ENCODE results near the gene SH2B2. TPM values are rescaled to one million over a fixed set of nuclear protein-coding genes. Genes with fewer than 3 reads are reported as not detected.

SH2B2 gene
- 21.6 and 27.3 TPM in 2 replicates for polyA plus RNA-seq
- polyA minus RNA-seq, result 30.8 and 41.4 TPM in 2 replicates

- Histone ChIP-seq H3K36me3 (ENCODE audit: insufficient read depth, low read length) (no peaks in the 10 kb centered on the region), H3K79me2 (replicated peaks; ENCODE audit: insufficient read depth, low read length) (peaks cover 21% of the 10 kb centered on the region), H3K9me3 (ENCODE audit: low read length) (no peaks in the 10 kb centered on the region), H3K27me3 (ENCODE audit: insufficient read depth, low read depth, low read length) (no peaks in the 10 kb centered on the region), H4K20me1 (ENCODE audit: insufficient read depth) (peaks cover 26% of the 10 kb centered on the region), H3K9ac (ENCODE audit: low read length) (peak within 1 kb of the TSS; percentile 94), H3F3A (ENCODE audit: insufficient read depth, low read length, poor library complexity, severe bottlenecking) (no peaks in the 10 kb centered on the region), H3K4me3 (ENCODE audit: low read length) (peak within 1 kb of the TSS; percentile 85), H3K4me2 (ENCODE audit: low read length) (peak within 1 kb of the TSS; percentile 83), H3K9me2 (ENCODE audit: insufficient read depth, low read length) (no peaks in the 10 kb centered on the region), H3K27ac (ENCODE audit: low read length) (peak within 1 kb of the TSS; percentile 73), H2AFZ (ENCODE audit: low read depth, low read length) (peak within 1 kb of the TSS; percentile 76)
- TF ChIP-seq MXI1 (conservative IDR thresholded peaks at IDR 0.05; ENCODE audit: poor library complexity, severe bottlenecking) (peak; percentile 79), RAD21 (conservative IDR thresholded peaks at IDR 0.05) (peak; percentile 16), EP300 (conservative IDR thresholded peaks at IDR 0.05; ENCODE audit: poor library complexity, severe bottlenecking) (no peak), POLR2AphosphoS5 (IDR thresholded peaks at IDR 0.05) (peak; percentile 76), TAF1 (IDR thresholded peaks at IDR 0.05; ENCODE audit: low read depth) (peak; percentile 21)
- TF ChIP-seq, protein P1, sequence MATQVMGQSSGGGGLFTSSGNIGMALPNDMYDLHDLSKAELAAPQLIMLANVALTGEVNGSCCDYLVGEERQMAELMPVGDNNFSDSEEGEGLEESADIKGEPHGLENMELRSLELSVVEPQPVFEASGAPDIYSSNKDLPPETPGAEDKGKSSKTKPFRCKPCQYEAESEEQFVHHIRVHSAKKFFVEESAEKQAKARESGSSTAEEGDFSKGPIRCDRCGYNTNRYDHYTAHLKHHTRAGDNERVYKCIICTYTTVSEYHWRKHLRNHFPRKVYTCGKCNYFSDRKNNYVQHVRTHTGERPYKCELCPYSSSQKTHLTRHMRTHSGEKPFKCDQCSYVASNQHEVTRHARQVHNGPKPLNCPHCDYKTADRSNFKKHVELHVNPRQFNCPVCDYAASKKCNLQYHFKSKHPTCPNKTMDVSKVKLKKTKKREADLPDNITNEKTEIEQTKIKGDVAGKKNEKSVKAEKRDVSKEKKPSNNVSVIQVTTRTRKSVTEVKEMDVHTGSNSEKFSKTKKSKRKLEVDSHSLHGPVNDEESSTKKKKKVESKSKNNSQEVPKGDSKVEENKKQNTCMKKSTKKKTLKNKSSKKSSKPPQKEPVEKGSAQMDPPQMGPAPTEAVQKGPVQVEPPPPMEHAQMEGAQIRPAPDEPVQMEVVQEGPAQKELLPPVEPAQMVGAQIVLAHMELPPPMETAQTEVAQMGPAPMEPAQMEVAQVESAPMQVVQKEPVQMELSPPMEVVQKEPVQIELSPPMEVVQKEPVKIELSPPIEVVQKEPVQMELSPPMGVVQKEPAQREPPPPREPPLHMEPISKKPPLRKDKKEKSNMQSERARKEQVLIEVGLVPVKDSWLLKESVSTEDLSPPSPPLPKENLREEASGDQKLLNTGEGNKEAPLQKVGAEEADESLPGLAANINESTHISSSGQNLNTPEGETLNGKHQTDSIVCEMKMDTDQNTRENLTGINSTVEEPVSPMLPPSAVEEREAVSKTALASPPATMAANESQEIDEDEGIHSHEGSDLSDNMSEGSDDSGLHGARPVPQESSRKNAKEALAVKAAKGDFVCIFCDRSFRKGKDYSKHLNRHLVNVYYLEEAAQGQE (IDR thresholded peaks at IDR 0.05; ENCODE audit: borderline replicate concordance), result no peak
Observed at GRCh38 chr7:102286237-102287110, at the start of gene SH2B2. Gene SH2B2 (plus strand): TSS chr7:102286868. CDS start chr7:102300551, 13,683 bp downstream.

DNA sequence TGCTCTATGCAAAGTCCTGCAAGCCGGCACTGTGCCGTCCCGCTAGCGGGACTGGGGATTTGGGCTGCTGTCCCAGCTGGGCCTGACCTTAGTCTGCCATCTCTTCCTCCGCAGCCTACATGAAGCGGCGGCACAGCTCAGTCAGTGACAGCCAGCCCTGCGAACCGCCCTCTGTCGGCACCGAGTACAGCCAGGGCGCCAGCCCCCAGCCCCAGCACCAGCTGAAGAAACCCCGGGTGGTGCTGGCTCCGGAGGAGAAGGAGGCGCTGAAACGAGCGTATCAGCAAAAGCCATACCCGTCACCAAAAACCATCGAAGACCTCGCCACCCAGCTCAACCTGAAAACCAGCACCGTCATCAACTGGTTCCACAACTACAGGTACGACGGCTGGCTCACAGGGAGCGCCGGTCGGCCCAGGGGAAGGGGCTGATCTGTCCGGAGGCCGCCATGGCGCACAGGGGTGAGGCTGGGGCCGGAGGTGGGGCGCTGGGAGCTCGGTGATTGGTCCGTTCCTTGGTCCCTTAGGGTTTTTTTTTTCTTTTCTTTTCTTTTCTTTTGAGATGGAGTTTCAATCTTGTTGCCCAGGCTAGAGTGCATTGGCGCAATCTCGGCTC, 47.4 kb upstream of the SH2B2 start:
- H3K9me3 ChIP-seq (ENCODE audit: low read length), result no peaks in the 10 kb centered on the region
- no peak overlapping the region for H3K27ac ChIP-seq (ENCODE audit: low read length)
- TF ChIP-seq EZH2 (IDR thresholded peaks at IDR 0.05; ENCODE audit: borderline replicate concordance, insufficient read depth, low read length, poor library complexity, severe bottlenecking) (no peak), POLR2AphosphoS5 (IDR thresholded peaks at IDR 0.05) (no peak), RAD21 (conservative IDR thresholded peaks at IDR 0.05) (no peak), SMC3 (conservative IDR thresholded peaks at IDR 0.05; ENCODE audit: poor library complexity) (no peak)
- H3K4me3 ChIP-seq (ENCODE audit: low read length), result no peak overlapping the region
- H3K9ac ChIP-seq (ENCODE audit: low read length), result no peak overlapping the region
- no peaks in the 10 kb centered on the region for H4K20me1 ChIP-seq (ENCODE audit: insufficient read depth)
- H2AFZ ChIP-seq (ENCODE audit: low read depth, low read length), result no peak overlapping the region
- H3K79me2 ChIP-seq (replicated peaks; ENCODE audit: insufficient read depth, low read length), result no peaks in the 10 kb centered on the region
- no peaks in the 10 kb centered on the region for H3K9me2 ChIP-seq (ENCODE audit: insufficient read depth, low read length)
- H3K27me3 ChIP-seq (ENCODE audit: insufficient read depth, low read depth, low read length), result no peaks in the 10 kb centered on the region
- no peaks in the 10 kb centered on the region for H3K36me3 ChIP-seq (ENCODE audit: insufficient read depth, low read length)
- H3F3A ChIP-seq (ENCODE audit: insufficient read depth, low read length, poor library complexity, severe bottlenecking), result no peaks in the 10 kb centered on the region
- H3K4me2 ChIP-seq (ENCODE audit: low read length), result no peak overlapping the region

GRCh38 chr7:102241431-102241830, 45.2 kb upstream of the SH2B2 start:
- Histone ChIP-seq H3F3A (ENCODE audit: insufficient read depth, low read length, poor library complexity, severe bottlenecking) (no peaks in the 10 kb centered on the region), H3K9ac (ENCODE audit: low read length) (no peak overlapping the region), H3K4me2 (ENCODE audit: low read length) (no peak overlapping the region), H2AFZ (ENCODE audit: low read depth, low read length) (no peak overlapping the region), H3K9me2 (ENCODE audit: insufficient read depth, low read length) (no peaks in the 10 kb centered on the region), H4K20me1 (ENCODE audit: insufficient read depth) (no peaks in the 10 kb centered on the region), H3K27me3 (ENCODE audit: insufficient read depth, low read depth, low read length) (no peaks in the 10 kb centered on the region), H3K36me3 (ENCODE audit: insufficient read depth, low read length) (no peaks in the 10 kb centered on the region), H3K27ac (ENCODE audit: low read length) (no peak overlapping the region), H3K9me3 (ENCODE audit: low read length) (no peaks in the 10 kb centered on the region), H3K4me3 (ENCODE audit: low read length) (no peak overlapping the region), H3K79me2 (replicated peaks; ENCODE audit: insufficient read depth, low read length) (no peaks in the 10 kb centered on the region)
- TF ChIP-seq MXI1 (conservative IDR thresholded peaks at IDR 0.05; ENCODE audit: poor library complexity, severe bottlenecking), result no peak
- TF ChIP-seq CTCF (IDR thresholded peaks at IDR 0.05; ENCODE audit: poor library complexity, severe bottlenecking), result no peak
- no peak for TF ChIP-seq TAF1 (IDR thresholded peaks at IDR 0.05; ENCODE audit: low read depth)
- no peak for TF ChIP-seq SMC3 (conservative IDR thresholded peaks at IDR 0.05; ENCODE audit: poor library complexity)
- TF ChIP-seq POLR2AphosphoS5 (IDR thresholded peaks at IDR 0.05), result no peak
- TF ChIP-seq EP300 (conservative IDR thresholded peaks at IDR 0.05; ENCODE audit: poor library complexity, severe bottlenecking), result no peak
- no peak for TF ChIP-seq EZH2 (IDR thresholded peaks at IDR 0.05; ENCODE audit: borderline replicate concordance, insufficient read depth, low read length, poor library complexity, severe bottlenecking)
- TF ChIP-seq, protein P1 (IDR thresholded peaks at IDR 0.05; ENCODE audit: borderline replicate concordance), result no peak
- TF ChIP-seq RAD21 (conservative IDR thresholded peaks at IDR 0.05), result no peak

Measured in neural cell (in vitro differentiated cells).